Activated CD8-positive, alpha-beta memory T cell treated with anti-CD3 and anti-CD28 coated beads for 36 hours (primary cell): Measurements from ENCODE around the gene STOML2. TPM values are rescaled to one million over a fixed set of nuclear protein-coding genes. Genes with fewer than 3 reads are reported as not detected.

ENCODE experiments used
- CTCF ChIA-PET: fragments of 350-600 bp; sonication (Branson Sonifier 250); formaldehyde crosslinking; loops from one replicate; lab custom pipeline; 2021; ENCODE audit warnings: antibody characterized with exemption; lab: Charles Lee
- POLR2A ChIA-PET: fragments of 350-600 bp; sonication (Branson Sonifier 250); formaldehyde crosslinking; loops from one replicate; lab custom pipeline; 2021; ENCODE audit warnings: antibody characterized with exemption; lab: Charles Lee
- total RNA-seq, 2 experiments: library from RNA; stranded (reverse); gene quantifications; one replicate each; pipeline ENCODE4 v1.2.3, GENCODE V29; 2021

The STOML2 gene
- total RNA-seq, 2 experiments from 2014 or later: 276 to 284 TPM

DNA sequence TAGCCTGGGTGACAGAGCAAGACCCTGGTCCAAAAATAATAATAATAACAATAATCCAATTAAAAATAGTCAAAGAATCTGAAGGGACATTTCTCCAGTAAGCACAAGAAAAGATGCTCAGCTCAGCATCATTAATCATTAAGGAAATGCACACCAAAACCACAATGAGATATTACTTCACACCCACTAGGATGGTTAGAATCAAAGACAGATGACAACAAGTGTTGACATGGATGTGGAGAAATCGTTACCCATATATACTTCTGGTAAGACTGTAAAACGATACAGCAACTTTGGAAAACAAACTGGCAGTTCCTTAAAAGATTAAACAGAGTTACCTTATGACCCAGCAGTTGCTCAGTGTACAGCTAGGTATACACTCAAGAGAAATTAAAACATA lies 17.9 kb downstream of the STOML2 start:
- POLR2A ChIA-PET: no interaction called here
- CTCF ChIA-PET: no interaction called here

GRCh38 chr9:35079426-35080341 lies 23.2 kb downstream of the STOML2 start, which contains the start of gene FANCG:
Gene FANCG, minus strand, starts transcription at chr9:35079942. Its CDS starts 418 bp downstream, at chr9:35079524.
- ChIA-PET POLR2A (interaction anchor here (0.6 to 2.2 kb wide), 12 partner anchors 8 to 697 kb away, joined by 3 to 15 read pairs (median 5); partner anchors contain the start of genes PIGO and SIT1), CTCF (interaction anchor here (0.6 to 3.2 kb wide), 16 partner anchors 8 to 398 kb away, joined by 3 to 30 read pairs (median 4); partner anchors contain the start of genes PIGO, STOML2 and VCP)

GRCh38 chr9:35079041-35079425 lies 23.9 kb downstream of the STOML2 start:
- ChIA-PET POLR2A (interaction anchor here (0.7 to 2.2 kb wide), 7 partner anchors 8 to 696 kb away, joined by 3 to 15 read pairs (median 5); partner anchors contain the start of gene PIGO), CTCF (interaction anchor here (1.2 to 3.2 kb wide), 5 partner anchors 8 to 94 kb away, joined by 3 to 30 read pairs (median 4); partner anchors contain the start of genes PIGO and VCP)

DNA sequence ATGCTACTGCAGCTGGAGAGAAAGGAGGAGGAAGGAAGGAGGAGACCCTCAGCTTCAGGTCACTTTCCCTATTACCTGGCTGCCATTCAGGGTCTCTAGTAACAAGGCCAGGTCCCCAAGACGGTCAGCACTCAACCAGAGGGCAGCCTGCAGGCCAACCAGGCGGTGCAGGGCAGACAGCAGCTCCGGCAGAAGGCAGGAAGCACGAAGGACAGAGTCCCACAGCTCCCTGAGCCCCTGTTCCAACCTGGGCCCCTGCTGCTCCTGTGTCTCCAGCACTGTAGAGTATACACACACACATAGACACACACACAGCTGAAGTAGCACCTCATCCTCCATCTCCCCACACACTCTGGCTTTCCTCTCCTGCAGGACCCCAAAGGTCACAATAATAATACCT lies 24.9 kb downstream of the STOML2 start:
- ChIA-PET CTCF (interaction anchor here (0.8 to 3.2 kb wide), 2 partner anchors 16 to 17 kb away, joined by 3 to 30 read pairs; partner anchors contain the start of gene PIGO), POLR2A (no interaction called here)

DNA sequence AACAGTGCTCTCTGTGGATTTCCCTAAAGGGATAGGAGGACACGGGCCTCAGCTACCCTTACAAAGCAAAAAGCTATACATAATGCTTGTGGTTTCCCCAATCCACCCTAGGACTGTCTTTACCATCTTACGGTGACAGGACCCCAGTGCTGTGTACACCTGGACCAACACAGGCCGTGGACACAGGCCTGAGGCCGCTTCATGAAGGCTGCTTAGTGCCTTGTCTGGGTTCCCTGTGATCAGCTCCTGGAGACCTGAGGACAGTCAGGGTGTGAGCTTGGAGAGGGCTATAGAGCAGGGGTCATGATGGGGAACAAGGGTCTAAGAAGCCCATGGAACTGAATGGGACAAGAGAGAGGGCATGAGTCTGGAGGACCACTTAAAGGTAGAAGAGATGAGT lies 26.1 kb downstream of the STOML2 start:
- ChIA-PET CTCF (interaction anchor here (1.1 to 1.4 kb wide), 2 partner anchors 14 to 177 kb away, joined by 3 to 4 read pairs; no protein-coding TSS in a partner anchor), POLR2A (no interaction called here)

DNA sequence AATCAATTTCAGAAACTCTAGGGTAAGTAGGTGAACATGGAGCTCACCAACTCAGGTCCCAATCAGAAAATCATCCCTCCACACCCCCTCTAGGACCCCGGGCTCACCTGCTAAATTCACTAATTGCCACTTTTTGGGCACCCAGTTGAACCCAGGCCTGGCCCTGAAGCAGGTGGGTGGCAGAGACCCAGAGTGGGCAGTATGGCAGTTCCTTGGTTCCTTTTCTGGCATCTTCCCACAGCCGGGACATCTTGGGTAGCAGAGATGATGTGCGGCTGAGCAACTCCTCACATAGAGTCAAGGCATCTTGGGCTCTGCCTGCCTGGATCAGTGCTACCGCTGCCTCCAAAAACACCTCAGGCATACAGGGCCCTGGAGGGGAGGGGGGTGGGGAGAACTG lies 27.6 kb downstream of the STOML2 start:
- POLR2A ChIA-PET: interaction anchor here (0.6 kb wide), 1 partner anchor 8 kb away, joined by 3 read pairs; no protein-coding TSS in a partner anchor
- CTCF ChIA-PET: interaction anchor here (1.0 kb wide), 1 partner anchor 28 kb away, joined by 3 read pairs; the partner anchor contains the start of gene STOML2

DNA sequence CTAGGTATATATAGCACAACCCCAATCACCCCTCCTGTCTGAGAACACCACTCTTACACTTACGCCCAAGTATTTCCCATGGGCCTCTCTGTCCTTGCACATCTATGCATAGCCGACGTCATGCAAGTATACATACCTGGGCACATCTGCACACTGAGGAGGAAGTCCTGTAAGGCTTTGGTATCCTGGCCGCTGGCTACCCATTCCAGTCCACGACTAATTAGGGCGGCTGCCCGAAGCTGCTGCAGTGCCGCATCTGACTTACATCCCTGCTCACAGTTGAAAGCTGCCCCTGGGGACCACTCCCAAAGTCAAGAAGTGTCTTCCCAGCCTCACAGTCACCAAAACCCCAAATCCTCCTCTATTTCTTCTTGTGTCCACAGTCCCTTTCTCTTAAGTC lies 28.1 kb downstream of the STOML2 start:
- ChIA-PET POLR2A (interaction anchor here (0.6 kb wide), 1 partner anchor 7 kb away, joined by 3 read pairs; no protein-coding TSS in a partner anchor), CTCF (no interaction called here)

GRCh38 chr9:35074141-35074540 lies 28.8 kb downstream of the STOML2 start:
- CTCF ChIA-PET: interaction anchor here (1.0 kb wide), 1 partner anchor 21 kb away, joined by 3 read pairs; no protein-coding TSS in a partner anchor
- POLR2A ChIA-PET: no interaction called here

DNA sequence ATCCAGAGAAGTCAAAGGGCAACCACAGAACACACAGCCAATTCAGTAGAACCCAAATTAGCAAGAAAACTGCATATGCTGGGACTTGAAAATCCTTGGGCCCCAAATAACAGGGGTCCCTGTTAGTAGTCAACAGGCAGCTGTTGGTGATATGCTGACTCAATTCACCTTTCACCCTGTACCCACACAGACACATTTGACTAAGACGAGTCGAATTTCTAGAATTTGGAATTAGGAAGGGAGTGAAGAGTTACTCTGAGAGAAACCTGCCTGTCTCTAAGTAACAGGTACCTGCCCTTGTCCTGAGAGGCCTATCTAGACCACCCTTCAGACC lies 29.7 kb downstream of the STOML2 start:
- POLR2A ChIA-PET: no interaction called here
- CTCF ChIA-PET: interaction anchor here (3.0 kb wide), 1 partner anchor 22 kb away, joined by 20 read pairs; the partner anchor contains the start of gene PIGO

GRCh38 chr9:35072461-35073278 lies 30.3 kb downstream of the STOML2 start, which contains the start of gene VCP:
Gene VCP, minus strand, starts transcription at chr9:35072625. Its CDS starts 272 bp downstream, at chr9:35072353.
- CTCF ChIA-PET: interaction anchor here (1.4 to 3.0 kb wide), 6 partner anchors 7 to 173 kb away, joined by 3 to 20 read pairs (median 5); partner anchors contain the start of genes FANCG and PIGO
- POLR2A ChIA-PET: interaction anchor here (0.6 to 1.4 kb wide), 8 partner anchors 9 to 435 kb away, joined by 3 to 4 read pairs (median 4); partner anchors contain the start of genes ATOSB, DNAJB5 and SIGMAR1

GRCh38 chr9:35071814-35072460 lies 31.0 kb downstream of the STOML2 start:
- CTCF ChIA-PET: interaction anchor here (1.4 to 3.0 kb wide), 7 partner anchors 8 to 172 kb away, joined by 3 to 20 read pairs (median 4); partner anchors contain the start of genes FANCG and PIGO
- POLR2A ChIA-PET: interaction anchor here (0.6 to 1.5 kb wide), 13 partner anchors 8 to 435 kb away, joined by 3 to 16 read pairs (median 4); partner anchors contain the start of genes ATOSB, DNAJB5, FANCG and PIGO

GRCh38 chr9:35070823-35071813 lies 31.8 kb downstream of the STOML2 start:
- CTCF ChIA-PET: interaction anchor here (0.5 to 3.0 kb wide), 9 partner anchors 9 to 338 kb away, joined by 3 to 20 read pairs (median 3); partner anchors contain the start of genes FANCG and PIGO
- POLR2A ChIA-PET: interaction anchor here (0.6 to 1.5 kb wide), 12 partner anchors 8 to 434 kb away, joined by 3 to 16 read pairs (median 4); partner anchors contain the start of genes ATOSB, FANCG, PIGO and SIGMAR1

GRCh38 chr9:35069020-35069419 lies 33.9 kb downstream of the STOML2 start:
- ChIA-PET POLR2A (interaction anchor here (0.5 kb wide), 1 partner anchor 11 kb away, joined by 12 read pairs; no protein-coding TSS in a partner anchor), CTCF (interaction anchor here (0.5 to 1.2 kb wide), 2 partner anchors 18 to 424 kb away, joined by 3 to 6 read pairs; no protein-coding TSS in a partner anchor)

DNA sequence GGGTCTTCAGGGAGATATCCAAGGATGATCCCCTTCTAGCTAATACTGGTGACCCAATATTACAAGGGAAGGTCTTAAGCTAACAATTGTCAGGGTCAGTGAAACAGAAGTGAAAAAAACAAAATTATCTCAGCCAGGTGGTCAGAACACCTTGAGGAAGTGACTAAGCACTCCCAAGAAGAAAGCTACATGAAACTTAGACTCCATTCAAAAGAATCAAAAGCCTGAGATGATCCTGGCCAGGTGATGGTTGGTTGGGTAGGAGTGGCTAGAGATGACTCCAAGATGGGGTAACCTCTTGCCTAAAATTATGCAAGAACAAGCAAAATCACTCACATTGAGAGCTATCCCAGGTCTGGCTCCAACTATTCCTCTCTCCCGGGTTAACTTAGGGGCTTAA lies 35.9 kb downstream of the STOML2 start:
- POLR2A ChIA-PET: interaction anchor here (0.6 to 1.4 kb wide), 3 partner anchors 8 to 23 kb away, joined by 3 to 4 read pairs (median 3); no protein-coding TSS in a partner anchor

DNA sequence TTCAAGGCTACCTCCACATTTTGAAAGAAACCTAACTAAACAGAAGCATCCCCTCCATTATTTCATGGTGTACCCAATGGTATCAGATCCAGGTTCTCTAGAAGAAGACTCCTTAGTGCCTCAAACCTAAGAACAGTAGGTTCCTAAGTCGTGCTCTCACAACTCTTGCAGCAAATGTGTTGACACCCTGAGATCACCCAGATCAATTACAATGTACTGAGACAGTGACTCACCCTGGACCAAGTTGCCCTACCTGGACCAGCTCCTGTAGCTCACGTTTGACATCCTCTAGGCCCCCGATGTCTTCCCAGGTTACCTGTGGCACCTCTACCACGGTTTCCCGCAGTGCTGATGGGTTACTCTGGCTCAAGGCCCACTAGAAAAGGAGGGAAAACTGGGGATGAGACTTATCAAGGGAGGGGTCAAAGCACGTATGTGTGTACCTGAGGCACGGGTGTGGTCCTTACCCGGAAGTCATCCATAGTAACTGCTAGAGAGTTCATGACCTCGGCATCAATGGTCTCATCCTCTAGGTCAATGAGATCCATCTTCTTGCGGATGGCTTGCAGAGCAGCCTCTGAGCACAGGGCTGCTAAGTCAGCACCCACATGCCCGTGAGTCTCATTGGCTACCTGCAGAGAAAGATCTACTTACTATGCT lies 42.3 kb downstream of the STOML2 start:
- POLR2A ChIA-PET: no interaction called here
- CTCF ChIA-PET: interaction anchor here (1.1 kb wide), 1 partner anchor 161 kb away, joined by 3 read pairs; no protein-coding TSS in a partner anchor

More for the DNA sequence above, 35.9 kb downstream of the STOML2 start:
- CTCF ChIA-PET: interaction anchor here (0.6 to 1.0 kb wide), 2 partner anchors 12 to 30 kb away, joined by 3 read pairs; partner anchors contain the start of gene PIGO
